T-cell (primary cell): Measurements from ENCODE around the gene DNAAF8. TPM values are rescaled to one million over a fixed set of nuclear protein-coding genes. Genes with fewer than 3 reads are reported as not detected.
"Not testable (repeated sequence)": the region's sequence is repeated elsewhere in the genome, so short reads cannot be mapped to it uniquely, and the experiment has no call there.

Experiments
- ATAC-seq, 4 experiments: fragments of 200-7000 bp in 3 of 4; fragments of 150-1000 bp in 1 of 4; cut with Tn5 transposase; replicated peaks in 1 of 4; 1 replicate in 3 of 4; 2 replicates in 1 of 4; pipeline ENCODE4 v1.10.0; 2021; ENCODE audit warnings: moderate library complexity in 3 of 4, mild to moderate bottlenecking in 2 of 4, moderate number of reproducible peaks in 1 of 4
- CTCF ChIA-PET, 2 donors: fragments of 300-600 bp; sonication (Branson Sonifier 250); formaldehyde crosslinking; loops; one replicate each; lab custom pipeline; 2022; ENCODE audit warnings: antibody characterized with exemption in 2 of 2; lab: Charles Lee
- POLR2A ChIA-PET, 2 donors: fragments of 300-600 bp; sonication (Branson Sonifier 250); formaldehyde crosslinking; loops; one replicate each; lab custom pipeline; 2022; ENCODE audit warnings: antibody characterized with exemption in 2 of 2; lab: Charles Lee
- DNase-seq, 35 experiments: peaks; one replicate each; pipeline versions ENCODE4 v3.0.0 to v3.0.0-alpha.2; 2013 to 2023
- H3K27ac ChIP-seq: one replicate; pipeline ENCODE4 v1.5.1; 2013; ENCODE audit warnings: low read length
- H3K27me3 ChIP-seq, 2 experiments: replicated peaks in 1 of 2; 1 replicate in 1 of 2; 2 replicates in 1 of 2; pipeline versions ENCODE4 v1.6.1 to v1.7.0; 2013; ENCODE audit warnings: low read length in 1 of 2, mixed read lengths in 1 of 2; ENCODE audit not compliant: control insufficient read depth in 2 of 2, insufficient read depth in 2 of 2; ENCODE audit errors: extremely low read depth in 1 of 2
- H3K36me3 ChIP-seq, 2 donors: 1 replicate in 1 of 2; 2 replicates in 1 of 2; pipeline versions ENCODE4 v1.6.1 to v1.7.0; 2013; ENCODE audit warnings: low read length in 1 of 2; ENCODE audit not compliant: control insufficient read depth in 2 of 2, insufficient read depth in 1 of 2; ENCODE audit errors: extremely low read depth in 1 of 2
- H3K4me1 ChIP-seq, 2 experiments: 1 replicate in 1 of 2; 2 replicates in 1 of 2; pipeline versions ENCODE4 v1.6.1 to v1.7.0; 2013; ENCODE audit warnings: low read length in 2 of 2, mixed read lengths in 1 of 2; ENCODE audit not compliant: insufficient read depth in 2 of 2, control insufficient read depth in 1 of 2; ENCODE audit errors: extremely low read depth in 1 of 2
- H3K4me3 ChIP-seq, 2 donors: 1 replicate in 1 of 2; 2 replicates in 1 of 2; pipeline versions ENCODE4 v1.5.1 to v1.7.0; 2013; ENCODE audit warnings: mild to moderate bottlenecking in 2 of 2, low read length in 1 of 2, moderate library complexity in 1 of 2; ENCODE audit not compliant: control insufficient read depth in 1 of 2; ENCODE audit errors: extremely low read depth in 1 of 2
- H3K9me3 ChIP-seq: 2 replicates; pipeline ENCODE4 v1.7.0; 2013
- H3K27ac Mint-ChIP-seq, 2 donors: one replicate each; pipeline ENCODE4 v1.8.0; 2020 to 2021; ENCODE audit warnings: mild to moderate bottlenecking in 2 of 2, mixed read lengths in 2 of 2
- H3K27me3 Mint-ChIP-seq, 2 donors: one replicate each; pipeline ENCODE4 v1.8.0; 2021 to 2022; ENCODE audit warnings: mixed read lengths in 2 of 2
- H3K36me3 Mint-ChIP-seq: one replicate; pipeline ENCODE4 v1.8.0; 2021; ENCODE audit warnings: mixed read lengths
- H3K4me1 Mint-ChIP-seq, 3 donors: one replicate each; pipeline ENCODE4 v1.8.0; 2020 to 2022; ENCODE audit warnings: mixed read lengths in 3 of 3, mild to moderate bottlenecking in 1 of 3
- H3K4me3 Mint-ChIP-seq, 3 donors: one replicate each; pipeline ENCODE4 v1.8.0; 2020 to 2022; ENCODE audit warnings: mild to moderate bottlenecking in 3 of 3, mixed read lengths in 3 of 3, moderate library complexity in 3 of 3
- H3K9me3 Mint-ChIP-seq, 3 donors: one replicate each; pipeline ENCODE4 v1.8.0; 2020 to 2022; ENCODE audit warnings: mixed read lengths in 3 of 3
- WGBS: methylation state at CpG from one replicate; pipeline ENCODE4 v1.1.5; 2013; ENCODE audit warnings: missing lambda C conversion rate; ENCODE audit not compliant: insufficient coverage; 5-methylcytosine and 5-hydroxymethylcytosine counted together
- total RNA-seq, 35 experiments: library from RNA in 6 of 35; stranded (reverse) in 6 of 35; fragments of 120-200 nt in 1 of 35; gene quantifications; one replicate each; pipeline versions ENCODE4 v1.2.1 to v1.2.4 and lab custom pipeline; 2013 to 2026

The DNAAF8 gene
- total RNA-seq, 5 donors from 2014 or later (not counting 1 experiment from before 2014, with no cell fraction given): 0.13 to 0.70 (median 0.34) TPM; not detected in 1

DNA sequence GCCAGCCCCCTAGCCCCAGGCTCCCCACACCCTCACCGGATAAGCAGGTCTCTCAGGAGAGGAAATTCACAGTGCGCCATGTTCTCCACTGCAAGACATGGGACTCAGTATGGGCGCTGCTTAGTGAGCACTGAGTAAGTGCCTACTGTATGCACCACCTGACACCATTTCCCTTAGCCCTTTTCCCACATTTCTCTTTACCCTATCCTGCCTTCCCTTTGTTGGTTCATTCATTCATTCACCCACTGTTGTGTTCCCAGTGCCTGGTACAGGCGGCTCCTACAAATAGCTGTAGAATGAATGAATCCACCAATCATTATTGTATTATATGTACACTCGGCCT lies 43.7 kb downstream of the DNAAF8 start:
- no peak overlapping the region for H3K4me3 ChIP-seq
- H3K36me3 Mint-ChIP-seq: no peaks in the 10 kb centered on the region
- ChIA-PET CTCF (no interaction called here), POLR2A (no interaction called here)
- no peak overlapping the region for H3K27ac ChIP-seq
- no peaks in the 10 kb centered on the region for H3K4me1 Mint-ChIP-seq
- H3K27me3 ChIP-seq: no peaks in the 10 kb centered on the region
- no peak overlapping the region for H3K27ac Mint-ChIP-seq
- H3K27me3 Mint-ChIP-seq: no peaks in the 10 kb centered on the region
- no peaks in the 10 kb centered on the region for H3K9me3 ChIP-seq
- no peak overlapping the region for H3K4me3 Mint-ChIP-seq
- WGBS: 93% methylated on average over 3 of the region's 5 CpGs
- no peaks in the 10 kb centered on the region for H3K9me3 Mint-ChIP-seq
- no peak for DNase-seq
- no peak for ATAC-seq
- no peaks in the 10 kb centered on the region for H3K36me3 ChIP-seq
- H3K4me1 ChIP-seq: no peaks in the 10 kb centered on the region

DNA sequence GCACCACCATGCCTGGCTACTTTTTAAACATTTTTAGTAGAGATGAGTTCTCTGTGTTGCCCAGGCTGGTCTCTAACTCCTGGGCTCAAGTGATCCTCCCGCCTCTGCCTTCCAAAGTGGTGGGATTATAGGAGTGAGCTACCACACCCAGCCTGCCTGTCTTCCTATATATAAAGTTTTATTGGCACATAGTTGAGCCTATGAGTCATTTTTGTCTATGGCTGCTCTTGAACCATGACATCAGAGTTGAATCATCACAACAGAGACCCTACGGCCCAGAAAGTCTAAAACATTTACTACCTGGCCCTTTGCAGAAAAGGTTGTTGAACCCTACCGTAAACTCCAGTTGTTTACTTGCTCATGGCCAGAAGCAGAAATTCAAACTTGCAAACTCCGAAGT lies 45.9 kb downstream of the DNAAF8 start:
- Histone ChIP-seq H3K4me1 (no peaks in the 10 kb centered on the region), H3K27ac (no peak overlapping the region), H3K9me3 (no peaks in the 10 kb centered on the region), H3K27me3 (peaks cover 0 to 3% of the 10 kb centered on the region in 2 experiments), H3K4me3 (no peak overlapping the region), H3K36me3 (no peaks in the 10 kb centered on the region)
- Mint-ChIP-seq H3K4me3 (no peak overlapping the region), H3K36me3 (no peaks in the 10 kb centered on the region), H3K9me3 (no peaks in the 10 kb centered on the region), H3K27me3 (peaks cover 0 to 2% of the 10 kb centered on the region in 2 donors), H3K27ac (no peak overlapping the region), H3K4me1 (no peaks in the 10 kb centered on the region)
- WGBS: 94% methylated on average over 3 of the region's 4 CpGs
- ChIA-PET CTCF (interaction anchor here in 1 of 2 donors (0.5 kb wide), 1 partner anchor 367 kb away, joined by 3 read pairs; no protein-coding TSS in a partner anchor), POLR2A (no interaction called here)
- no peak for ATAC-seq
- no peak for DNase-seq

GRCh38 chr16:4783251-4783950 lies 49.1 kb downstream of the DNAAF8 start:
- 89% methylated on average over 10 of the region's 25 CpGs for WGBS
- Histone ChIP-seq H3K27ac (no peak overlapping the region), H3K9me3 (no peaks in the 10 kb centered on the region), H3K27me3 (peaks cover 0 to 3% of the 10 kb centered on the region in 2 experiments), H3K4me3 (no peak overlapping the region), H3K36me3 (no peaks in the 10 kb centered on the region), H3K4me1 (no peaks in the 10 kb centered on the region)
- Mint-ChIP-seq H3K4me1 (no peaks in the 10 kb centered on the region), H3K9me3 (no peaks in the 10 kb centered on the region), H3K27ac (no peak overlapping the region), H3K27me3 (peaks cover 0 to 2% of the 10 kb centered on the region in 2 donors), H3K4me3 (no peak overlapping the region), H3K36me3 (no peaks in the 10 kb centered on the region)
- ATAC-seq: no peak
- ChIA-PET POLR2A (no interaction called here), CTCF (no interaction called here)
- no peak for DNase-seq

- Histone ChIP-seq H3K27ac (no peak overlapping the region), H3K36me3 (no peaks in the 10 kb centered on the region), H3K4me1 (no peaks in the 10 kb centered on the region), H3K9me3 (no peaks in the 10 kb centered on the region), H3K27me3 (peaks cover 0 to 3% of the 10 kb centered on the region in 2 experiments), H3K4me3 (no peak overlapping the region)
- WGBS: 82% methylated on average over 8 of the region's 16 CpGs
- ATAC-seq: no peak
- no peak for DNase-seq
- Mint-ChIP-seq H3K4me1 (no peaks in the 10 kb centered on the region), H3K4me3 (no peak overlapping the region), H3K27me3 (peaks cover 0 to 2% of the 10 kb centered on the region in 2 donors), H3K36me3 (no peaks in the 10 kb centered on the region), H3K9me3 (no peaks in the 10 kb centered on the region), H3K27ac (no peak overlapping the region)
- ChIA-PET CTCF (no interaction called here), POLR2A (no interaction called here)
Observed at GRCh38 chr16:4783951-4784336, 49.6 kb downstream of the DNAAF8 start.

- H3K4me3 Mint-ChIP-seq, ATAC-seq, H3K27me3 ChIP-seq, H3K9me3 ChIP-seq, H3K36me3 Mint-ChIP-seq, H3K27ac ChIP-seq, H3K4me1 Mint-ChIP-seq, H3K27ac Mint-ChIP-seq, H3K36me3 ChIP-seq, POLR2A ChIA-PET, H3K9me3 Mint-ChIP-seq, DNase-seq, H3K4me3 ChIP-seq, H3K27me3 Mint-ChIP-seq, H3K4me1 ChIP-seq, CTCF ChIA-PET: not testable (repeated sequence)
- 94% methylated on average over 8 of the region's 14 CpGs for WGBS
Observed at GRCh38 chr16:4784444-4784987, 50.2 kb downstream of the DNAAF8 start.

GRCh38 chr16:4785758-4786433 lies 51.6 kb downstream of the DNAAF8 start:
- Histone ChIP-seq H3K27me3 (peaks cover 0 to 9% of the 10 kb centered on the region in 2 experiments), H3K4me3 (no peak overlapping the region), H3K4me1 (no peaks in the 10 kb centered on the region), H3K27ac (no peak overlapping the region), H3K36me3 (no peaks in the 10 kb centered on the region), H3K9me3 (no peaks in the 10 kb centered on the region)
- Mint-ChIP-seq H3K27ac (no peak overlapping the region), H3K4me1 (no peaks in the 10 kb centered on the region), H3K4me3 (no peak overlapping the region), H3K27me3 (peaks cover 0 to 2% of the 10 kb centered on the region in 2 donors), H3K36me3 (no peaks in the 10 kb centered on the region), H3K9me3 (no peaks in the 10 kb centered on the region)
- WGBS: 91% methylated on average over 8 of the region's 23 CpGs
- ChIA-PET CTCF (no interaction called here), POLR2A (no interaction called here)
- ATAC-seq: no peak
- DNase-seq: no peak
